ES-I3 (cell line): Measurements from ENCODE around the gene PHLDB2.

Experiments
- H3K36me3 ChIP-seq: 2 replicates; pipeline ENCODE4 v1.6.1; 2013; ENCODE audit warnings: mild to moderate bottlenecking, low read length, control low read depth, moderate library complexity; ENCODE audit not compliant: insufficient read depth
- H3K4me1 ChIP-seq: 2 replicates; pipeline ENCODE4 v1.6.1; 2013; ENCODE audit warnings: mild to moderate bottlenecking, control low read depth, low read length; ENCODE audit not compliant: insufficient read depth
- H3K9ac ChIP-seq: 2 replicates; pipeline ENCODE4 v1.6.1; 2013; ENCODE audit warnings: low read depth, mild to moderate bottlenecking, low read length, moderate library complexity
- H3K9me3 ChIP-seq: 2 replicates; pipeline ENCODE4 v1.6.1; 2013; ENCODE audit warnings: mild to moderate bottlenecking, low read length, moderate library complexity; ENCODE audit not compliant: control insufficient read depth, insufficient read depth

Gene PHLDB2

GRCh38 chr3:111911446-111911845, 52.4 kb downstream of the PHLDB2 start:
- H3K4me1 ChIP-seq: peaks cover 18% of the 10 kb centered on the region
- no peak overlapping the region for H3K9ac ChIP-seq
- H3K36me3 ChIP-seq: no peaks in the 10 kb centered on the region
- H3K9me3 ChIP-seq: no peaks in the 10 kb centered on the region

GRCh38 chr3:111913163-111913763, 54.2 kb downstream of the PHLDB2 start:
- Histone ChIP-seq H3K9me3 (no peaks in the 10 kb centered on the region), H3K36me3 (no peaks in the 10 kb centered on the region), H3K9ac (no peak overlapping the region), H3K4me1 (peaks cover 22% of the 10 kb centered on the region)

- Histone ChIP-seq H3K4me1 (peaks cover 30% of the 10 kb centered on the region), H3K36me3 (0 out of 2 replicates have a peak, but pooled peaks cover 3% of the 10 kb centered on the region), H3K9me3 (no peaks in the 10 kb centered on the region), H3K9ac (no peak overlapping the region)
Measured at GRCh38 chr3:111915905-111916304, 56.8 kb downstream of the PHLDB2 start.

- H3K9me3 ChIP-seq: no peaks in the 10 kb centered on the region
- H3K36me3 ChIP-seq: 0 out of 2 replicates have a peak, but pooled peaks cover 3% of the 10 kb centered on the region
- peaks cover 30% of the 10 kb centered on the region for H3K4me1 ChIP-seq
- H3K9ac ChIP-seq: no peak overlapping the region
Measured at GRCh38 chr3:111917300-111917699, 58.2 kb downstream of the PHLDB2 start.

GRCh38 chr3:111919370-111920065, 60.5 kb downstream of the PHLDB2 start:
- Histone ChIP-seq H3K9me3 (no peaks in the 10 kb centered on the region), H3K9ac (no peak overlapping the region), H3K36me3 (0 out of 2 replicates have a peak, but pooled peaks cover 3% of the 10 kb centered on the region), H3K4me1 (peaks cover 21% of the 10 kb centered on the region)

GRCh38 chr3:111921181-111921580, 62.1 kb downstream of the PHLDB2 start:
- no peaks in the 10 kb centered on the region for H3K9me3 ChIP-seq
- H3K9ac ChIP-seq: no peak overlapping the region
- H3K4me1 ChIP-seq: peaks cover 14% of the 10 kb centered on the region
- 0 out of 2 replicates have a peak, but pooled peaks cover 3% of the 10 kb centered on the region for H3K36me3 ChIP-seq

- H3K36me3 ChIP-seq: 0 out of 2 replicates have a peak, but pooled peaks cover 3% of the 10 kb centered on the region
Measured at GRCh38 chr3:111923095-111923771, 64.2 kb downstream of the PHLDB2 start.

GRCh38 chr3:111923806-111924205, 64.7 kb downstream of the PHLDB2 start:
- peaks cover 8% of the 10 kb centered on the region; the same call in 1 of the 2 replicates for H3K4me1 ChIP-seq
- no peak overlapping the region for H3K9ac ChIP-seq
- no peaks in the 10 kb centered on the region for H3K9me3 ChIP-seq
- 0 out of 2 replicates have a peak, but pooled peaks cover 3% of the 10 kb centered on the region for H3K36me3 ChIP-seq

More at GRCh38 chr3:111923095-111923771, 64.2 kb downstream of the PHLDB2 start:
- Histone ChIP-seq H3K4me1 (peaks cover 8% of the 10 kb centered on the region; the same call in 1 of the 2 replicates), H3K9ac (no peak overlapping the region), H3K9me3 (no peaks in the 10 kb centered on the region)

GRCh38 chr3:111924283-111924682, 65.2 kb downstream of the PHLDB2 start:
- Histone ChIP-seq H3K4me1 (peaks cover 8% of the 10 kb centered on the region; the same call in 1 of the 2 replicates), H3K9ac (no peak overlapping the region), H3K36me3 (0 out of 2 replicates have a peak, but pooled peaks cover 3% of the 10 kb centered on the region), H3K9me3 (no peaks in the 10 kb centered on the region)

- H3K36me3 ChIP-seq: no peaks in the 10 kb centered on the region
- no peak overlapping the region for H3K9ac ChIP-seq
- H3K4me1 ChIP-seq: no peaks in the 10 kb centered on the region
- no peaks in the 10 kb centered on the region for H3K9me3 ChIP-seq
Measured at GRCh38 chr3:111926266-111926676, 67.2 kb downstream of the PHLDB2 start.

- H3K9me3 ChIP-seq: no peaks in the 10 kb centered on the region
- no peaks in the 10 kb centered on the region for H3K36me3 ChIP-seq
Measured at GRCh38 chr3:111928613-111929012, 69.5 kb downstream of the PHLDB2 start.

GRCh38 chr3:111929484-111929883, 70.4 kb downstream of the PHLDB2 start:
- H3K9me3 ChIP-seq: peaks cover 5% of the 10 kb centered on the region; the same call in 1 of the 2 replicates
- H3K9ac ChIP-seq: no peak overlapping the region
- H3K4me1 ChIP-seq: no peaks in the 10 kb centered on the region
- no peaks in the 10 kb centered on the region for H3K36me3 ChIP-seq

More at GRCh38 chr3:111928613-111929012, 69.5 kb downstream of the PHLDB2 start:
- no peak overlapping the region for H3K9ac ChIP-seq
- H3K4me1 ChIP-seq: no peaks in the 10 kb centered on the region

- Histone ChIP-seq H3K9me3 (peaks cover 5% of the 10 kb centered on the region; the same call in 1 of the 2 replicates), H3K4me1 (no peaks in the 10 kb centered on the region), H3K36me3 (no peaks in the 10 kb centered on the region)
Measured at GRCh38 chr3:111932946-111933345, 73.9 kb downstream of the PHLDB2 start.

GRCh38 chr3:111936191-111936841, 77.3 kb downstream of the PHLDB2 start:
- Histone ChIP-seq H3K4me1 (no peaks in the 10 kb centered on the region), H3K9me3 (peaks cover 5% of the 10 kb centered on the region; the same call in 1 of the 2 replicates), H3K9ac (no peak overlapping the region), H3K36me3 (no peaks in the 10 kb centered on the region)

More at GRCh38 chr3:111932946-111933345, 73.9 kb downstream of the PHLDB2 start:
- no peak overlapping the region for H3K9ac ChIP-seq
